GM19025 (cell line): ENCODE measurements around the gene TPGS1.
"Not testable (repeated sequence)": the region's sequence is repeated elsewhere in the genome, so short reads cannot be mapped to it uniquely, and the experiment has no call there.

ENCODE experiments used
- ATAC-seq: cut with Tn5 transposase; IDR thresholded peaks from one replicate; pipeline ENCODE4 v1.9.1; 2021; ENCODE audit warnings: mild to moderate bottlenecking, low read depth, moderate library complexity; ENCODE audit not compliant: unreplicated experiment

Gene TPGS1

DNA sequence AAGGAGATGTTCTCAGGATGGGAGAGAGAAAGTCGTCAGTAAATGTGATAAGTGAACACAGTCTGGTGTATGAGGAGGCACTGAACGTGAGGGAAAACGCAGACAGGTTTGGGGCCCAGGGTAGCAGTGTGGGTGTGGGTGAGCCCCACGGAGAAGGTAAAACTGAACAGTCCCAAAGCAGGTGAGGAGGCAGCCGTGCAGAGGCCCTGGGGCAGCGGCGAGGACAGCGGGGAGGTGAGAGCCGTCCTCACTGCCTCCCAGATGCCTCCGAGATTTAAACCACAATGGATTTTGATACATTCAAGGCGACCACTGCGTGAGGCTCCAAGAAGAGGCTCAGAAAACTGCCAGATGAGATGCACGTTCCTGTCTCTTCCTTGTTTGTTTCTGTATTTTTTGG, 31.9 kb upstream of the TPGS1 start:
- no peak for ATAC-seq

DNA sequence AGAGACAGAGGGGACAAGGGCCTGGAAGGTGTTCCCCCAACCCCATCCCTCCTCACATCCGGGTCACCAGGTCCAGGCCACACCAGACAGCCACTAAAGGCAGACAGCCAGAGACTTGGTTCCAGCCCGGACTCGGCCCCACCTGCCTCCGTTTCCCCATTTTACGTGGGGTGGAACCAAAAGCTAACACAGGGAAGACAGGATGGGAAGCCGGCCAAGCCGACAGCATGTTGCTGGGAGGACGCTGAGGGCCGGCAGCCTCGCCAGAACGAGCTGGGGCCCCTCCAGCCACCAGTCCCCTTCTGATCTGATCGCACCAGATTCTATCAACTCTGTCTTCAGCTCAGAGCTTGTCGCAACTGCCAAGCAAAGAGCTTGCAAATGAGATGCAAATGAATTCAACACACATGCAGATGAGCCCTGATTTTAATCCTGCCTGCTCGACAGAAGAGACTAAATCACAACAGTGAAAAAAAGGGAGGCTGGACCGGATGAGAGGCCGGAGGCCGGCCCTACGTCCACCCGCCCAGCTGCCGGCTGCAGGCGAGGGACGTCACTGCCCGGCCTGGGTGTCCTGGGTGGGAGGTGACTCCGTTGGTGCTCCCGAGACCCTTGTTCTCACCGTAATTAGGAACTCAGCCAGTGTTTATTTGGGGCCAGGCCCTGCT, 28.9 kb upstream of the TPGS1 start:
- ATAC-seq, result no peak

DNA sequence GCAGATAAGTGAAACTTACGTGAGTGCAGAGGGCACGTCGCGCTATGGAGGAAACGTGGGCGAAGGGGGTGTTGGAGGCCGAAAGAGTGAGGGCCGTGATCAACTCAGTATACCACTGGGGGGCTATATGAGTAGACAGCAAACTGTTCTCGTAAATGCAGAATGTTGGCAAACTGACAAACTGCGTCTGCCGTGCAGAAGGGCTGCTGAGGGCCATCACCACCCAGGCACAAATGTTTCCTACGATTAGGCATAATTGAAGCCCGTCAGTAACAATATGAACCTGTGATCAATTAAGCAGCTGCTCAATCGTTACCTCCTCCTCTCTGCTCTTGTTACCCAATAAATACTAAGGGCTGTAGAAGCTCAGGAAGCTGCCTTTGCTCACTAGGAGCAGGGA, 28.3 kb upstream of the TPGS1 start:
- no peak for ATAC-seq

DNA sequence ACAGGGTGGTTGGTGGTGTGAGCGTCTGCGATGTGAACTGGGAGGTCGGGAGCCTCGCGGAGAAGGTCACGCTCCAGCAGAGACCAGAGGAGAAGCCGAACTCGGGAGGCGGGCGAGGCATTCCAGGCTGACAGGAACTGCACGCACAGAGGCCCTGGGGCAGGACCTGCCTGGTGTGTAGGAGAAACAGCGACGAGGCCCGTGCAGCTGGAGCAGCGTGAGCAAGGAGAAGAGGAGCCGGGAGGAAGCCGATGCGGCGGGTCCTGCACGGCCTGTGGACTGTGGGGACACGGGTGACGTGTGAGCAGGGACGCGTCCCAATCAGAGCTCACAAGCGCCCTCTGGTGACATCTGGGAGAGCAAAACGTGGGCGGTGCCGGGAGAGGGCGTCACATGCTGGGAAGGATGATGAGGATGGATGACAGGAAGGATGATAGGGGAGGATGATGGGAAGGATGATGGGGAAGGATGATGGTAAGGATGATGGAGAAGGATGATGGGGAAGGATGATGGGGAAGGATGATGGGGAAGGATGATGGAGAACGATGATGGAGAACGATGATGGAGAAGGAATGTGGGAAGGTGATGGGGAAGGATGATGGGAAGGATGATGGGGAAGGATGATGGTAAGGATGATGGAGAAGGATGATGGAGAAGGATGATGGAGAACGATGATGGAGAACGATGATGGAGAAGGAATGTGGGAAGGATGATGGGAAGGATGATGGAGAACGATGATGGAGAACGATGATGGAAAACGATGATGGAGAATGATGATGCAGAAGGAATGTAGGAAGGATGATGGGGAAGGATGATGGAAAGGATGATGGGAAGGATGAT, 27.1 kb upstream of the TPGS1 start:
- ATAC-seq, result no peak

DNA sequence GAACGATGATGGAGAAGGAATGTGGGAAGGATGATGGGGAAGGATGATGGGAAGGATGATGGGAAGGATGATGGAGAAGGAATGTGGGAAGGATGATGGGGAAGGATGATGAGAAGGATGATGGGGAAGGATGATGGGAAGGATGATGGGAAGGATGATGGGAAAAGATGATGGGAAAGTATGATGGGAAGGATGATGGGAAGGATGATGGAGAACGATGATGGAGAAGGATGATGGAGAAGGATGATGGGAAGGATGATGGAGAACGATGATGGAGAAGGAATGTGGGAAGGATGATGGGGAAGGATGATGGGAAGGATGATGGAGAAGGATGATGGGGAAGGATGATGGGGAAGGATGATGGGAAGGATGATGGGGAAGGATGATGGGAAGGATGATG, 26.2 kb upstream of the TPGS1 start:
- not testable (repeated sequence) for ATAC-seq

DNA sequence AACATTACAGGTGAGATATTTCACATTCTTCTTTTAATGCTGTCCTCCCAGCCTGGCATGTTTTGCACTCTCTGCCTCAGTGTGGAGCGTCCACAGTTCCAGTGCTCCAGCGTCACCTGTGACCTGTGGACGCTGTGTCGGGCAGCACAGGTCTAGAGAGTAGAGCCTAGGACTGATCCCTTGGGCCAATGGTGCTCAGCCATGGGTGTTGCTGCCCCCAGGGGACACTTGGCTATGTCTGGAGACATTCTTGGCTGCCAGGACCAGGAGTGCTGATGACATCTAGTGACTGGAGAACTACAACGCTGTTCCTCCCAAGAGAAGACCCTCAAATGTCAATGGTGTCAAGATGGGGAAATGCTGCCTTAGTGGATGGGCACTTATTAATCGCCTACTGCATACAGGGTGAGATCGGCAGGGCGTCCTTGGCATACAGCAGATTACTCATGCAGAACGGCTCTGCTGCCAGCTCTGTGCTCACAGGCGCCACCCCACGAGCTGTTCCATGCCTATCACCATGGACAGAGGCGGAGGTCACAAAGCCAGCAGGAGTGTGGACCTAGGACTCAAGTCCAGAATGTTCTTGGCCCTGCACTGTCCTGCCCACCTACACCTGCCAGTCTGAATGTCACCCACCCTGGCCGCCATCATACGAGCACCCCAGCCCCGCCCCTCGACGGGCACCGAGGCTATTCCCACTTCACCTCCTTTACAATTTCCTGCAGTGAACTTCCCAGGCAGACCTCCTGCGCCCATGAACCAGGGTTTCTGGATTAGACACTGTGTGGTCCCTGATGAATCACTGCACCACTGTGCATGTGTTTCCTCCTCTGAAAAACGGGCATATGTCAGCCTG, 24.9 kb upstream of the TPGS1 start:
- ATAC-seq, result no peak

DNA sequence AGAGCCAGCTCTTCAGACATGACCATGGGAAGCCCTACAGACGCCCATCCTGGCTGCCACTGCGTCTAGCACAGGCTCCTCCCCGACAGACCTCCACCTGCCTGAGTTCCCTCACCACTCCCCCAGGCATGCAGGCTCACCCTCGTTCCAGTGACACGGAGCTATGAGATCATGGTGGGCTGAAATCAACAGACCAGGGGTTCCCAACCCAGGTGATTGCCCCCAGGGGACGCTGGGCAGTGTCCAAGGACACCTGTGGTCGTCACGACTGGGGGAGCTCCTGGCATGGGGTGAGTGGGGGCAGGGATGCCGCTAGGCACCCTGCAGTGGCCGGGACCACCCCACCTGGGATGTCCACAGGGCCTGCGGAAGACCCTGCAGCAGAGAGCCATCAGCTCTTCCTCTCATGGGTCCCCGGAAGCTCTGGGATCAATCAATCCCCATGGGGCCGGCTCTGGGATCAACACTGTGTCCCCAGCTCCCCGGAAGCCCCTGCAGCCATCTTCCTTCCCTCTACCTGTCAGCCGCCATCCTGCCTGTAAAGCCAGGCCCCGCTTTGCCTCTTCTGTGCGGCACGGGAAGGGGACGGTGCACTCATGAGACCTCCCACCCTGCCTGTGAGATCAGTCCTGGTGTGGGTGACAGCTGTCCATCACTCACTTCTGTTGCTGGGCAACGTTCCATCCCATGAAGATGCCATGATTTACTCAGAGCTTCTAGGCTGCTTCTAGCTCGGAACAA, 23.8 kb upstream of the TPGS1 start:
- no peak for ATAC-seq

DNA sequence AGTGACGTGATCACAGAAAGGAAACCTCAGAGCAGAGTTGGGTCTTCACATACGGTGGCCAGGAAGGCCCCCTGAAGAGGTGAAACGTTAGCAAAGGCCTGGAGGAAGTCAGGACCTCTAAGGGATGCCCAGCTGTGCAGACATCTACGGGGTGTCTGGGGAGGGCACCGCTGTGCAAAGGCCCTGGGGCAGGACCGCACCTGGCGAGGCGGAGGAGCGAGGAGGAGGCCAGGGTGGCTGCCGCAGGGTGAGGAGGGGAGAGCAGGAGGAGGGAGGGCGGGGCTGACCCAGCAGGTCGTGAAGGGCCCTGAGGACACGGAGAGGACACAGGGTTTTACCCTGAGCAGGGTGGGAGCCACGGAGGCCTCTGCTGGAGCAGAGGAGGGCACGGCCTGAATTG, 22.8 kb upstream of the TPGS1 start:
- no peak for ATAC-seq

DNA sequence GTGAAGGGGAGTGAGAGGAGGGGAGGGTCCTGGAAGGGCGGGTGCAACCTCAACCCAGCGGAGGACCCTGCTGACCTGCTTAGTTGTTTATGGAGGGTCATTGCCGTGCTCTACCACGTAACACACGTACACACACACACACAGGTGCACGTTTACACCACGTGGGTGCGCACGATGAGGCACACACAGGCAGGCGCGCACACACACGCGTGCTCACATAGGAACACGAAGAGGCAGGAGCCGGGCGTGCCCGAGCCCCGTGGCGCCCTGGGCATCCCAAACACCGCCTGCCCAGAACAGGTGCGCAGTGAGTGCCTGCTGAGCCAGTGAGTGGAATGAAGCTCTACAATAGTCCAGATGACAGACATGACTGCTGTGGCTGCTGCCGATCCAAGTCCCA, 22.2 kb upstream of the TPGS1 start:
- no peak for ATAC-seq

DNA sequence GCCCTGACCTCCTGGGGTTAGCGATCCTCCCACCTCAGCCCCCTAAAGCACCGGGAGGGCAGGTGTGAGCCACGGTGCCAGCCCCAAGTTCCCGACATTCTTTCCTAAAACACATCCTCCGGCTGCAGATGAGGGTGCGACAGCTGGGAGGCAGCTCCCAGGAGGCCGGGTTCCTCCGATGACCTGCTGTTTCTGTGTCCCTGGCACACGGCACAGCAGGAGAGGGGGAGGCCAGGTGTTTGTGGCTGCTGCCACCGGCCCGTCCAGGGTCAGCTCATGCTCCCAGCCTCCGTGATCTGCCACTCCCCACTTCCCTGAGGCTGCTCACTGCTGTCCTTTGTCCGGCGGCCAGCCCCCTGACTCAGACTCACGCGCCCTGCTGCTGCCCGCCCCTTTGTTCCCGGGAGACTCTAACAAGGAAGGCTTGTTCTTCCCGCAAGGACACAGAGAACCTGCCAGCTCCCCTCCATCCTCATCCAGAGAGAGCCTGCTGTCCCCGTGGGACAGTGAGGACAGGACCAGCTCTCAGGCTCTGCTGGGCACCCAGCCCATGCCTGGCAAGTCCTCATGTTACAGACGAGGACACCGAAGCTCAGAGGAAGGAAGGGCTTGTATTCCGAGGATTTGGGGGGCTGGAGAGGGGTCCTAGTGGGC, 21.6 kb upstream of the TPGS1 start:
- ATAC-seq, result no peak

DNA sequence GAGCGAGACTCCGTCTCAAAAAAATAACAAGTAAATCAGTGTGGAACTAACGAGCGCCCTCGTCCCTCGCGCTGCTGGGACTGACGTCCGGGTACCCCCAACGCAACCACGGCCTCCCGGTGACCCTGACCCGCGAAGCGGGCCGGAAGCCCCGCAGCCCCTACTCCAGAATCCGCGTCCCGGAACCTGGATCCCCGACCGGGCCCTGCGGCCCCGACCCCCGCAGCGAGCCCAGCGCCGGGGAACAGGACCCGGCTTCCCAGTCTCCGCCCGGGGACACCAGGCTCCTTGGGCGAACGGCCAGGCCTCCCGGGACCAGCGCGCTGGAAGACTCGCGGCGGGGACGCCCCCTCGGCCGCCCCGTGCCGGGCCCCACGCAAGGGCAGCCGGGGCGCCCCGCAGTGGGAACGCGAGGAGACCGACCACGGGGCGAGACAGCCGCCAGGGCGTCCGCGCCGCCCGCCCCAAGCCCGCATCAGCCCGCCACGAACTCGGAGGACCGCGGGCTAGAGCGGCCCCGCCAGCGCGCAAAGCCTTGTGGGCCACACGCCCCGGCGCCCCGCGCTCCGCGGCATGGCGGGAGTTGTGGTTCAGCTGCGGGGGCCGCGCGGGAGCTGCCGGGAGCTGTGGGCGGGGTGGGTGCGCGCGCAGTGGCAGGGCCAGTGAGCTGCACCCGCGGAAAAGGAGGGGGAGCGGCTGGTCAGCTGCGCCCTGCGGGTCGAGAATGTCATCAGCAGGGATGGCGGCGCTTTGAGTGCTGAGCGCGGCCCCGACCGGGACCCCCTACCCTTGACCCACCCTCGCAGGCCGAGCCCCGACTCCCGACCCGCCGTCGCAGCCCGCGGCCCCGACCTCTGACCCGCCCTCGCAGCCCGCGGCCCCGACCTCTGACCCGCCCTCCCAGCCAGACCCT, 18.5 kb upstream of the TPGS1 start:
- peak; percentile 73 for ATAC-seq

DNA sequence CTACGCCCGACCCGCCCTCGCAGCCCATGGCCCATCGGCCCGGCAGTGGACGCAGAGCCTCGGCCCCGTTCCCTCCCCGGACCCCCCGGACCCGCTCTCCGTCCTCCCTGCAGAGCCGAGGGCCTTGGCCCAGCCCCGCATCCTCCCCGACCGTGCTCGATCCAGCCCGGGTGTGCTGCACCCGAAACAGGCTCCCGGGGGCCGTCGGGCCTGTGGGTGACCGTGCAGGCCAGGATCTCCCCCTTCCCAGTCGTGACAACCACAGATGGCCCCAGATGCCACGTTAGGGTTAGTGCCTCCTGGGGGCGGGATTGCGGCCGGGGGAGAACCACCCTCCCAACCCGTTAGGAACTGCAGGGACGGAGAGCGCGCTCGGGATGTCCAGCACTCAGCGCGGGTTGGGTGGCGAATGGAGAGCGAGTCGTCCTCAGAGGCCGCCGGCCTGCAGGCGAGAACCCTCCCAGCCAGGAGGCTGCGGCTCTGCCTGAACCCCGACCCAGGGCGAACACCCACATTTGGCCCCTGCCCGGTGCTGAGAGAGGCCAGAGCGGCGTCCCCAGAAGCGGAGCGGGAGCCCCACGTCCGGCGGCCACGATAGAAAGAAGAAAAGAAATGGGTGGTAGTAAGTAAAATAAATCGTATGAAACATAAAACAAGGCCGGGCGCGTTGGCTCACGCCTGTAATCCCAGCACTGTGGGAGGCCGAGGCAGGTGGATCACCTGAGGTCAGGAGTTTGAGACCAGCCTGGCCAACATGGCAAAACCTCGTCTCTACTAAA, 17.7 kb upstream of the TPGS1 start:
- ATAC-seq, result peak; percentile 5

DNA sequence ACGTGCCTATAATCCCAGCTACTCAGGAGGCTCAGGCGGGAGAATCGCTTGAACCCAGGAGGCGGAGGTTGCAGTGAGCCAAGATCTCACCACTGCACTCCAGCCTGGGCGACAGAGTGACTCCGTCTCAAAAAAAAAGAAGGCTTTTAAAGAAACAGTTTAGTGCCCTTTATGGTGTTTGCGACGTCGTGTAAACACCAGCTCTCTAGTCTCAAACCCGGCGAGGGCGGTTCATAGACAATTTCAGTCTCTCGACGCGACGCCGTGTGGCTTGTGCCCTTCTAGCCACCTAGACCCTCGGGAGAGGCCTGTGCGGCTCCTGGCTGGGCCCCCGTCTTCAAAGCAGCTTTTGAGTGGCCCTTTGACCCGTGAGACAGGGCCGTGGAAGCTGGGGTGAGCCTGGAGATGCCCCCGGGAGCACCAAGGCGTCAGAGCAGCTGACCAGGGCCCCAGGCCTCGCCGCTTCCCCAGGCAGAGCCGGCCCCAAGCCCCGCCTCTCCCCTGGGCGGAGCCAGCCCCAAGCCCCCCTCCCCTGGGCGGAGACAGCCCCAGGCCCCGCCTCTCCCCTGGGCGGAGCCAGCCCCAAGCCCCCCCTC, 16.1 kb upstream of the TPGS1 start:
- ATAC-seq, result no peak

DNA sequence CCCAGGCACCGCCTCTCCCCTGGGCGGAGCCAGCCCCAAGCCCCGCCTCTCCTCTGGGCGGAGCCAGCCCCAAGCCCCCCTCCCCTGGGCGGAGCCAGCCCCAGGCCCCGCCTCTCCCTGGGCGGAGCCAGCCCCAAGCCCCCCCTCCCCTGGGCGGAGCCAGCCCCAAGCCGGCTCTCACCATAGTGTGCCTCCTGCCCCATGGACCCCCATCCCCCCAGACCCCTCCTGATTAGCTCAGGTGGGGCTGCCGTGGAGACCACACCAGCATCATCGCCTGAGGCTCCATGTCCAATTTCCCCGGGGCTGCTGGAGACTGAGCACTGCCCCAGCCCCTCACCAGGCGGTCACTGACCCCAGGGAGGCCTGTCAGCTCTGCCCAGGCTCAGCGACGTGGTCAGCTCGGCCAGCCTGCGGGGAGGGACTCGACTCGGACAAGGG, 15.2 kb upstream of the TPGS1 start:
- ATAC-seq, result no peak

DNA sequence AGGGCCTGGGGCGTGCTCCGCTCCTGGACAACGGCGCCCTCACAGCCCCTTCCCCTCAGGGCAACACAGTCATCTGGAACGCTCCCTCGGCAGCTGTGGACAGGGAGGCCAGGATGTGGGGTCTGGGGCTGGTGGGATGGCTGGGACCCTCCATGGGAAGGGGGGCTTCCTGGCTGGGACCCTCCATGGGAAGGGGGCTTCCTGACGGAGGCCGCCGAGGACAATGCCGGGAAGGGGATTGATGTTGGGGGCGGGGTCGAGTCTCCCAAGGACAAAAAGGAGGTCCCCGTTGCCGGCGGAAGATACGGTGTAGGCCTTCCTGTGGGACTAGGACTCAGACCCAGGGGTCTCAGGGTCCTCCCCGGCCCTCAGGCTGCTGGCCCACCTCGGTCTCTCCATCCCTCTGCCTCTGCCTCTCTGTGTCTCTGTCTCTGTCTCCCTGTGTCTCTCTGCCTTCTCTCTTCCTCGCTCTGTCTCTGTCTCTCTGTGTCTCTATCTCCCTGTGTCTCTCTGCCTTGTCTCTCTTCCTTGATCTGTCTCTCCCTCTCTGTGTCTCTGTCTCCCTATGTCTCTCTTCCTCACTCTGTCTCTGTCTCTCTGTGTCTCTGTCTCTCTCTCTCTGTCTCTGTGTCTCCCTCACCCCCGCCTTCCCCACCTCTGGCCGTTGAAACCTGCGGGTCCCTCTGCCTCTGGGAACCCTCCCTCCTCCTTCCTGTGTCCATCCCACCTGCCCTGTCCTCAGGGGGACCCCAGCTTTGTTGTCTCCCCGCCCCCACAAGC, 13.7 kb upstream of the TPGS1 start:
- no peak for ATAC-seq

DNA sequence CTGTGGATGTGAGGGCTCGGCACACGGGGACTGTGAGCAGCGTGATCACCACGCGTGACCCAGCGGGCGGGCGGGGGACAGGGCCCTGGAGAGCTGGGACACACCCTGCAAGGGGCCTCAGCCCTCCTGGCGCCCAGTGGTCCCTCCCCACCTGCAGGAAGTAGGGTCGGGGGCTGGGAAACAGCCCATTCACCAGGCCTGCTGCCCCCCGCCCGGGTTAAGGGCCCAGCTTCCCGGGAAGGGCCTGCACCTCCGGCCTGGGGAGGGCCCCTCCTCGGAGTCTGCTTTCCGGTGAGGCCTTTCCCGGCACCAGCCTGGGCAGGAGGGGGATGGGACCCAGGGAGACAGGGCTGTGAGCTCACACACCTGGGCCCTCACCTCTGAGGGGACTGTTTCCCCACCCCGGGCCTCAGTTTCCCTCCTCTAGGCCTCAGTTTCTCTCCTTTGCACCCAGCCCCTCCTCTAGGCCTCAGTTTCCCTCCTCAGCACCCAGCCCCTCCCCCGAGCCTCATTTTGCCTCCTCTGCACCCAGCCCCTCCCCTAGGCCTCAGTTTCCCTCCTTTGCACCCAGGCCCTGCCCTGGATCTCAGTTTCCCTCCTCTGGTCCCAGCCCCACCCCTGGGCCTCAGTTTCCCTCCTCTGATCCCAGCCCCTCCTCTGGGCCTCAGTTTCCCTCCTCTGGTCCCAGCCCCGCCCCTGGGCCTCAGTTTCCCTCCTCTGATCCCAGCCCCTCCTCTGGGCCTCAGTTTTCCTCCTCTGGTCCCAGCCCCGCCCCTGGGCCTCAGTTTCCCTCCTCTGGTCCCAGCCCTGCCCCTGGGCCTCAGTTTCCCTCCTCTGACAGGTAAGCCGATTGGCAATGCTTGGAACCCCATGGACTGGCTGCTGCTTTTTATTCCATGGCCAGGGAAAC, 12.9 kb upstream of the TPGS1 start:
- ATAC-seq, result no peak
